HG03457 (cell line): Measurements from ENCODE around the gene PTGER1.

Experiments
- ATAC-seq: cut with Tn5 transposase; IDR thresholded peaks from one replicate; pipeline ENCODE4 v1.9.1; 2021; ENCODE audit warnings: moderate number of reproducible peaks; ENCODE audit not compliant: unreplicated experiment

Gene PTGER1

DNA sequence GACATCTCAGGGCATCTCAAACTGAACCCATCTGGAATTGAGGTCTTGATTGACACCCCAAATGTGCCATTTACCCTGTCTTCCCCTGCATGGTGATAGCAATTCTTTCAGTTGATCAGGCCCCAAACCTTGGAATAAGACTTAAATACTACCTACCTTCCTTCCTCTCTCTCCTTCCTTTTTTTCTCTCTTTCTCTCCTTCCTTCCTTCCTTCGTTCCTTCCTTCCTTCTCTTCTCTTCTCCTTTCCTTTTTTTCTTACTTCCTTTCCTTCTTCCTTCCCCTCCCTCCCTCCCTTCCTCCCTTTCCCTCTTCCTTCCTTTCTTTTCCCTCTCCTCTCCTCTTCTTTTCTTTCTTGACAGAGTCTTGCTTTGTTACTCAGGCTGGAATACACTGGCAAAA lies 28.1 kb upstream of the PTGER1 start:
- ATAC-seq, result no peak

DNA sequence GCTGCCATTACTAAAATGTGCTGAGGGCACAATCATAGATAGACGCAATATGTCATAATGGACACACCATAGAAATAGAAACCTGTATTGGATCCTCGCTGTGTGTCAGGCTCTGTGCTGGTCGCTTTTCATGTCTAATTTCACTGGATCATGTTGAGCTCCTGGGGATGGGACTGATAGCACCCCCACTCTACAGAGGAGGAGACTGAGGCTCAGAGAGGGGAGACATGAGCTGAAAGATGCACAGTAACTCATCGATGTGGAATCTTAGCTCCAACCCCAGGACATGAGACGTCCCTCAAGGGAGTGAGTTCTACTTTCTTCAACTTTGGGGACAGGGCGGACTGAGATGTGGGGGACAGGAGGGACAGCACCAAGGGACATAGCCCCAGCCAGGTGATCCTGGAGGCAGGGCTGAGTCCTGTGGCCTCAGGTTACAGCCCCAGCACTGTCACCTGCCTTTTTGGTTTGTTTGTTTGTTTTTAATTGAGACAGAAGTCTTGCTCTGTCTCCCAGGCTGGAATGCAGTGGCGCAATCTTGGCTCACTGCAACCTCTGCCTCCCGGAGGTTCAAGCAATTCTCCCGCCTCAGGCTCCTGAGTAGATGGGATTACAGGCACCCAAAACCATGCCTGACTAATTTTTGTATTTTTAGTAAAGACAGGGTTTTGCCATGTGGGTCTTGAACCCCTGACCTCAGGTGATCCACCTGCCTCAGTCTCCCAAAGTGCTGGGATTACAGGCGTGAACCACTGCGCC lies 27.4 kb upstream of the PTGER1 start:
- ATAC-seq, result no peak

DNA sequence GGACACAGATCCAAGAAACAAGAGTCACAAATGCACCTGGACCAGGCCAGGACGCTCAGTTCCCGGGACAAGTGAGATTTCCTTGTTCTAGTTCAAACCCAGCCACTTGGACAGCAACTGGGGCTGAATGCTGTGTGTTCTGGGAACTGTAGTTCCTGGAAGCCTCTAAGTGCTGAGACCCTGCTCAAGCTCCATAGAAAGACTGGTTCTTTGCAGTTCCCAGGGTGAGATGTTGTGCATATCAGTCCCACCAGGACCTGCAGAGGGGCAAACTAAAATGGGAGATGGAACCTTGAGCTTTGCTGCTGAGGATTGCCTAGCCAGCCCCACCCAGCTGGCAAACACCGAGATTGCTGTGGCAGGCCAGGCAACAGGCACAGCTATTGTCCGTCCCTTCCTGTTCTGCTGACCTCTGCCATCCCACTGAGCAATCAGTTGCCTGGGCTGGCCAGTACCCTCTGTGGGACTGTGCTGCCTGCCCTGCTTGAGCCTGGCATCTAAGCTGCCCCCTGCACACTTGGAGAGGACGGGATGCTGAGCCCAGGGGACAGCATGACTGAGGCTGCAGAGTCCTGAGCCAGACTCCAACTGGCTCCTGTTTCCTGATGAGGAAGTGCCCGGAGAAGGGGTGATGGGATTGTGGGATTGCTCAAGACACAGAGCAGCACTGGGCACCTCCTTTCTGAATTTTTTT lies 22.2 kb upstream of the PTGER1 start:
- ATAC-seq, result no peak

DNA sequence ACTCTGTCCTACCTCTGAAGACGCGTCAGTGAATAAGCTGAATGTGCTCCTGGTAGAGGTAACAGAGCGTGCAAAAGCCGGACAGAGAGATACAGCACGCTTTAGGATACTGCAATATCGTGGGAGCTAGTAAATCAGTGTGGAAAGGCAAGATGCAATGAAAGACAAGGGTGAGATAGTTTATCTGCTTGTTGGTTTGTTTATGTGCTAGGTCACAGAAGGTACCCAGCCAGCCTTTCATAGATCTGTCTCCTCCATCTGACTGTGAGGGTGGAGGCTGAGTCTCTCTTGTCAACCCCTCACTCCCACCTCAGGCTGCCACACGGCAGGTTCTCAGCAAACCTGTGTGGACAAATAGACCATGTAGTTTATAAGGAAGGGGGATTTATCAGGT lies 21.7 kb upstream of the PTGER1 start:
- no peak for ATAC-seq

DNA sequence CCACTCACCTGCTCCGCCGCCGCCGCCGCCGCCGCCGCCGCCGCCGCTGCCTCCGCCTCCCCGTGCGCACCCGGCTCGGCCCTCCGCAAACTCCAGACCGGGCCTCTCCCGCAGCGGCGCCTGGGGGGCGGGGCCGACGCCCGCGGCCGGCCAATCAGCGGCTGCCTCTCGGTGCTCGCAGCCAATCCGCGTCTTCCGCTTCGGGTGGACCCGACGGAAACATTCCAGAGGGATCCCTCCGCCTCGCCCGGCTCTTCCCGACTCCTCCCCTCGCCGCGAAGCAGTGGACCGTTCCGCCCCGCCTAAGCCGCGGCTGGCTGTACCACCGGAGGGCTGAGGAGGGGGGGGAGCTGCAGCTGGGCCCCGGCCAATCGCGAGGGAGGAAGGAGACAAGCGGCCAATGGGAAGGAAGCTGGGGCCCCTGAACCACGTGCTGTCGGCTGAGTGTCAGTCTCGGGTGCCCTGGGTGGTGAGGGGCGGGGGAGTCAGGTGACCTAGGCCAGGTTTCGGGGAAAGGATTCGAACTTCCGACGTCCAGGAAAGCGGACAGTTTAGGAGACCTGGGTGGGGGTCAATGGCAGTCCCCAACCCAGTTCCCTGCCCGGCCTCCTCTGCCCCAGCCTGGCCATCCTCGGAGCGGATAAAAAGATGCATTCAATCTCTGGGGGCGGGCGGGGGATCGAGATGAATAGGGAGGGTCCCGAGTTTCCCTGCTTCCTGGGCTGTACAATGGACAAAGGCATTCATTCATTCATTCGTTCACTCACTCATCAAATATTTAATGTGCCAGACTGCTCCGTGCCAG lies 21.1 kb upstream of the PTGER1 start, which contains the start of gene GIPC1:
Gene GIPC1 (minus strand): TSS at position 99 of the 805 bp plus-strand sequence. CDS start 13,151 bp downstream, outside the sequence.
- ATAC-seq, result peak; percentile 53

DNA sequence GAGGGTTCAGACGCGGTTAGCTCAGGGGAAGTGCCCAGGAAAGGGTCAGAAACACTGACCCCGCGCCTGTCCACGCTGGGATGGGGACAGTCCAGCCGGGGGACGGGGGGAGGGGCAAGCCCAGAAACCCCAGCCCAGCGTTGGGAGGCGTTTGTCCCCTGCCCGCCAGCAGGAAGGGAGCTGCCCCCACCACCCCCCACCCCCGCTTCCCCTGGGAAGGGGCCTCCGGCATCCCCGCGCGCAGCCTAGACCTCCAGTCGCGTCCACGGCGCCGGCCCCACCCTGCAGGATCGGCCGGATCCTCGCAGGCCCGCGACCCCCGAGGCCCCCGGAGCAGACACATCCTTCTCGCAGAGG lies 20.5 kb upstream of the PTGER1 start:
- no peak for ATAC-seq

DNA sequence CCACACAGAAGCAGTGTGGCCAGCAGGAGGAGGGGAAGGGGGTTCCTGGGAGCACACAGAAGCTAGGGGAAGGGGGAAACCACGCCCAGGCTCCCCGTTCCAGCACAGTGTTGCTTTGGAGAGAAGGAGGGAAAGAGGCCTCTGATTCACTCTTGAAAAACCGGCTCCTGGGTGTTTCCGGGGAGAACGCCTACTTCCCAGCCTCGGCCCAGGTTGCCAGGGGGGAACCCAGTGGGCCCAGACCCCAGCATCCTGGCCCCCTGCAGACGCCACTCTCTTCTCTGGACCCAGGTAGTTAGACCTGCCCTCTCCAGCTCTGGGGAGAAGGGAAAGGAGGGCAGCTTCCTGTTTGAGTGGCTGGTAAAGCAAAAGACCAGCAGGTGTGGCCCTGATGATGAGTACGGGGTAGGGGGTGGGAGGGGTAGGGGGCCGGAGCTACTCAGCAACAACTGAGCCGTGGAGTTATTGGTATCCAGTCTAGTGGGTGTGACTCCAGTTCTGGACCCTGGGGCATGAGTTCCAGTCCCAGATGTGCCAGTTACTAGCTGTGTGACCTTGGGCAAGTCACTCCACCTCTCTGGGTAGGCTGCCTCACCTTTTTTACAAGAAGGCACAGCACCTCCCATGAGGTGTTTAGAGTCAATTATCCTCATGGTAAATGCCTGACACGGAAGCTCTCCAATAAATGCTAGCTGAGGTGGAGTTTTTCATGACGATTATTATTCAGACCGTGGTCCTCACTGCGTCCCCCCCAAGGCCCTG lies 19.9 kb upstream of the PTGER1 start:
- ATAC-seq, result no peak

DNA sequence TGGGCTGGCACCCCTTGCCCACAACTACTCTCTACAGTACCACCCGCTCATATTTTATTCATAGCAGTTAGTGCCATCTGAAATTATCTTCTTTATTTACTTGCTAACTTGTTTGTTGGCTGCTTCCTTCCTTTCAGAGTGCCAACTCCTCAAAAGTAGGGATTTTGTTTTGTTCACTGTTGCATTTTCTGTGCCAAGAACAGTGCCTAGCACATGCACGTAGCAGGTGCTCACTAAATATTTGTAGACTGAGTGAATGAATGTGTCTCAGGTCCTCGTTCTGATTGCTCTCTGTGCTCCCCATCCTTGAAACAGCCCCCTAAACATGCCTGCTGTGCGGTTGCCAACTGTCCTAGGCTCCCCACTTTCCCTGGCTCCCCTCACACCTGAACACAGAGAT lies 19.3 kb upstream of the PTGER1 start:
- no peak for ATAC-seq

DNA sequence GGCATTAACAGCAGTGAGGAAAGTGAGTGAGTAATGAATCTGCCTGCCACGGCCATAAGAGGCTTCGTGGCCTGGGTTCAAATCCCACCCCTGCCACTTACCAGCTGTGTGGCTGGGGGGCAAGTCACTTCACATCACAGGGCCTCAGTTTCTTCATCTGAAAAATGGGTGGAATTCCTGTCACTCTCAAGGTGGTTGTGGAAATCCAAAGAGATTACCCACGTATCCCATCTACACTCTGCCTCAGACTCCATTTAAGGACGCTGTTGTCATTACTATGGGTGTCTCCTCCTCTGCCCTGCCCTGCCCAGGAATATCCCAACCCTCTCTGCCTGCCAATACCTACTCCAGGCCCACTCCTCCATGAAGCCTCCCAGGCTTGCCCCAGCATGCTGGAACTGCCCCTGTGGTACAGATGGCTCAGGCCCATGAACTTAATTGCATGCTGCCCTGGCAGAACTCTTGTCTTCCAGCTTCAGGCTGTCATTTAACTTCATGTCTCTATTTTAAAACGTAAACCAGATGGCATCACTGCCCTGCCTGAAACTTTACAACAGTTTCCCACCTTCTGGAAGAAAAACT lies 17.7 kb upstream of the PTGER1 start:
- no peak for ATAC-seq

DNA sequence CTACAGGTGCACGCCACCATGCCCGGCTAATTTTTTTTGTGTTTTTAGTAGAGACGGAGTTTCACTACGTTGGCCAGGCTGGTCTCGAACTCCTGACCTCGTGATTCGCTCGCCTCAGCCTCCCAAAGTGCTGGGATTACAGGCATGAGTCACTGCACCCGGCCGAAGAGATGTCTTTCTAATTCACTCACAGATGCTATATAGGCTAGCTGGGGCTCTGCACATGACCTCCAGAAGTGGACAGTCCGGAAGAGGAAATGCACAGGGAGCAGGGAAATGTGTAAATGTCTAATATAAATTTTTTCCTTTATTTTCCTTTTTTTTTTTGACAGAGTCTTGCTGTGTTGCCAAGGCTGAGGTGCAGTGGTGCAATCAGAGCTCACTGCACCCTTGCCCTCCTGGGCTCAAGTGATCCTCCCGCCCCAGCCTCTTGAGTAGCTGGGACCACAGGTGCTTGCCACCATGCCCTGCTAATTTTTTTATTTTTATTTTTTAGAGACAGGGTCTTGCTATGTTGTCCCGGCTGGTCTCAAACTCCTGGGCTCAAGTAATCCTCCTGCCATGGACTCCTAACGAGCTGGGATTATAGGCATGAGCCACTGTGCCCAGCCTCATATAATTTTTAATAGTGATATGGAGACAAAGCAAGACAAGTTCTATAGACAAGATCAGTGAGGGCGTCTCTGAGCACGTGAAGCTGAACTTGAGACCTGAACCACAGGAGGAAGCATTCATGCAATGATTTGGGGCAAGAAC lies 12.4 kb upstream of the PTGER1 start:
- ATAC-seq, result no peak

DNA sequence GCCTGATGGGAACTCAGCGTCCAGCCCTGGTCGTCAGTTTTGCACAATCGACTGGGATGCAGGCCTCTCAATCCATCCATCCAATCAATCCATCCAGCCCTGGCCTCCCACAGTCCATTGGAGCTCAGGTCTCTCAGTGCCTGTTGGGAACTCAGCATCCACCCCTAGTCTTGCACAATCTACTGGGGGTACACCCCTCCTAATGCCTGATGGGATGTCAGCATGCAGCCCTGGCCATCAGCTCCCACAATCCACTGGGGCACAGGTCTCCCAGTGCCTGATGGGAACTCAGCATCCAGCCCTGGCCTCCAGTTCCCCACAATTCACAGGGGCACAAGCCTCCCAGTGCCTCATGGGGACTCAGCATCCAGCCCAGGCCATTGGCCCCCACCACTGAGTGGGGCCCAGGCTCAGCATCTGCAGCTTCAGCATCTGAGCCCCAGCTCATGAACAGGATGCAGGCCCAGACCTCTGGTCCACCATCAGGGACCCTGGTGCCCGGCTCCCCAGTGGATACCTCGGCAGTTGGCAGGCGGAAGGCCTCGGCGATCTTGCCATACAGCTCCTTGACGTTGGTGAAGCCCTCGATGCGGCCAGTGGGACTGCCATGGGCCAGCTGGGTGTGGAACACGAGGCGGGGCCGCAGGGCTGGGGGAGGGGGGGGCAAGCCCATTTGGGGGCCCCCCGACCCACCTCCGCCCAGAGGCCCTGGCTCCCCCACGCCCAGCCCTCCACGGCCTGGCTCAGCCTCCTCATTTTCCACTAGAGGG lies 7.2 kb upstream of the PTGER1 start:
- no peak for ATAC-seq

DNA sequence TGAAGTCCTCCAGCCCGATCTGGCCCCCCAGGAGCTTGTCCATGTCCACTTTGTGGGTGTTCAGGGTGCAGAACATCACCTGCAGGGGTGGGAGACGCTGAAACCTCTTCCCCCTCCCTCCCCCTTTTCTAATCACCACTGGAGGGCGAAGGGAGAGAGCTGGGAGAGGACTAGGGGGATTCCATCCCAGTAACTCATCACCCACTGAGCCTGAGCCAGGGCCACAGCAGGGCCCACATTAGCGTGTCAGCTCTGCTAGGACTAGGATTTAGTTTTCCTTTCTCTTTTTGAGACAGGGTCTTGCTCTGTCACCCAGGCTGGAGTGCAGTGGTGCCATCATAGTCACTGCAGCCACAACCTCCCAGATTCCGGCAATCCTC lies 5.5 kb upstream of the PTGER1 start:
- ATAC-seq, result no peak

DNA sequence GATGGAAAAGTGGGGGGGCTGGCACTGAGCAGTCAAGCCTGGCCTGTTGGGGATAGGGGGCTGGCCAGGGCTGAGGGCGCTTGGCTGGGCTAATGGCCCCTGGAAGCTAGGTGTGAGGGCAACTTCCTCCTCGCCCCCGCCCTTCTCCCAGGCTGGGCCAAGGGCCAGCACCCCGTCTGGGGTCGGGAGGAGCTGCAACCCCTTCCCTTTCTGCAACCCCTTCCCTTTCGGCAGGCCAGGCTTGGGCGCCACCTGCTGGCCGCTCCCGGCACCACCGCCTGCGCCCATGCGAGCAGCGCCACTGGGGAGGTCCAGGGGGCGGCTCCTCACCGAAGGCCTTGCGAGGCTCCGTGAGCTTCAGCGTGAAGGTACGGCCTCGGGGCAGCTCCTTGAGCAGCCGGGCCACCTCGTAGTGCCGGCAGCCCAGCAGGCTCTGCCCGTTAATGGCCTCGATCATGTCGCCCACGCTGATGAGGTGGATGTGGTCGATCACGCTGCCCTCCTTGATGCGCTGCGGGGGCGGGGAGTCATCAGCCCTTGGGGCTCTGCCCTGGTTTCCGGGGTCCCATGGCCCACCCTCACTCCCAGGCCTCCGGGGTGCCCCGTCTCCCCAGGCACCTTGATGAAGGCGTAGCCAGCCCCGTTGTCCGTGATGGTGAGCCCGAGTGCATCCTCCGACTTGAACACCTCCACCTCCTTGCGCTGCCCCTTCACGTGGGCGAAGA lies 5.0 kb upstream of the PTGER1 start:
- ATAC-seq, result no peak

DNA sequence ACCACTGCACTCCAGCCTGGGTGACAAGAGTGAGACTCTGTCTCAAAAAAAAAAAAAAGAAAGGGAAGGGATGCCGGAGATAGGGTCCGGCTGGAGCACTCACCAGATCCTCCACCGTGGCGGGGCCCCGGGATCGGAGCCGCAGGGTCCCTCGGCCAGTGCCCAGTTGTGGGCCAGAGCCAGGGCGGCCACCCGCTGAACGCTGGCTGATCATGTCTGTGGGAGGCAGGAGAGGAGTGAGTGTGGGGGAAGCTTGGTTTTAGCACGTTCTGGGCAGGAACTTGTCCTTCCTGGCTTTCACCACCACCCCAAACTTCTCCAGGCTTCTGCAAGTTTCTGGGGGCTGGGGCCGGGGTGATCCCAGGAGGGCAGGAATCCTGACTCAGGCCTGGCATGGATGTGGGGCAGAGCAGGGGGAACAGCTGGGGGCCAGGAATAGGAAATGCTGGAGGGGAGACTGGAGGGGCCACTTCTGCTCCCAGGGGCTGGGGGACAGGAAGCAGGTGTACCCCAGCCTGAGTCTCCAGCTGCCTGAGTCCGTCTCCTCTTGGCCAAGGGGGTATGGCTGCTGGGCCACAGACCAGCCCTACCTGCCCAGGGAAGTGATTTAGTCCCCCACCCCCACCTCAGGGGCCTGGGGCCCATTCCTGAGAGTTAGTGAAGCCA lies 4.3 kb upstream of the PTGER1 start:
- no peak for ATAC-seq

DNA sequence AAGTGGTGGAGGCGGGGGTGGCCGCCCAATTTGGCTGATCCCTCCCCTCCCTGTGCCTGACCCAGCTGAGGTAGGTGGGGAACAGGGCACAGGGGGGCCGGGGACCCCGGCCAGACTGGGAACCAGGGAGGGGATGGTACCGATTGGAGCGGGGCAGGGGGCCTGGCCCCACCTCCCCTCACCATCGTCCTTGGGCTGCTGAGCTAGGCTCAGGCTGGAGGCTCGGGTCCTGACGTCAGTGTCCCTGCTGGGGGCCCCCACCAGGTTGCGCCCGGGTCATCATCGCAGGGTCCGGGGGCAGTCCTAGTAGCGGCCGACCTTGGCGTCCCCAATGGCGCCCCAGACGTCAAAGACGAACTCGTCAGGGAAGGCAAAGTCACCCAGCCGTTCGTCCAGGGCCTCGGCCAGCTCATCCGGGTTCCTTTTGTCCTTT lies 3.0 kb upstream of the PTGER1 start:
- no peak for ATAC-seq

DNA sequence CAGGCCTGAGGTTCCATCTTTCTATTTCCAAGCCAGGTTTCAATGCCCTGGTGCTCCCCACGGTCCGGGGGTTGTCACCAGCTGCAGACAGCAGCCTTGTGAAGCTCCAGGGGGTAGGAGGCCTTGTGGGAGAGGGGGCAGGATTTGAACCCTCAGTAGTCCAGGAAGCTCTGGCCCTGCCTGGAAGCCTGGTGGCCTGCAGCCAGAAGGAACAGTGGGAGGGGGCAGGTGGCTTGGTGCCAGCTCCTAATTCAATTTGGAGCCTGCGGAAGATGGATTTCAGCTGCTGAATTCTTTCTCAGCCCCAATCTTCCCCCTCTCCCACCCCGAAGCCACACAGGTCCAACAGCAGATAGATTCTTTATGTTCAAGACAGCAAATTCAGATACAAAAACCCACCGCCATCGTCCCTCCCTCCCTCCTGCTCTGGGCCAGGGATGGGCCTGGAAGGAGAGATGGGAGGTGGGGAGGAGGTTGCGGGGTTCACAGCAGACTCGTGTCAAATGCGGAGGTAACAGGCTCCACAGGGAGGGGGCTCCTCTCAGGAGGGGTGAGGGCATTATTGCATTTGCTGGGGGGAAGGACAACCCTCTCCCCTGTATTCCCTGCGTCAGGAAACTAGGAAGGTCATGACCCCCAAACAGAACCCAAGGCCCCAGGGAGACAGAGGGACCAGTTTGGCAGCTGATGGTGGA lies 2.4 kb upstream of the PTGER1 start:
- ATAC-seq, result no peak

DNA sequence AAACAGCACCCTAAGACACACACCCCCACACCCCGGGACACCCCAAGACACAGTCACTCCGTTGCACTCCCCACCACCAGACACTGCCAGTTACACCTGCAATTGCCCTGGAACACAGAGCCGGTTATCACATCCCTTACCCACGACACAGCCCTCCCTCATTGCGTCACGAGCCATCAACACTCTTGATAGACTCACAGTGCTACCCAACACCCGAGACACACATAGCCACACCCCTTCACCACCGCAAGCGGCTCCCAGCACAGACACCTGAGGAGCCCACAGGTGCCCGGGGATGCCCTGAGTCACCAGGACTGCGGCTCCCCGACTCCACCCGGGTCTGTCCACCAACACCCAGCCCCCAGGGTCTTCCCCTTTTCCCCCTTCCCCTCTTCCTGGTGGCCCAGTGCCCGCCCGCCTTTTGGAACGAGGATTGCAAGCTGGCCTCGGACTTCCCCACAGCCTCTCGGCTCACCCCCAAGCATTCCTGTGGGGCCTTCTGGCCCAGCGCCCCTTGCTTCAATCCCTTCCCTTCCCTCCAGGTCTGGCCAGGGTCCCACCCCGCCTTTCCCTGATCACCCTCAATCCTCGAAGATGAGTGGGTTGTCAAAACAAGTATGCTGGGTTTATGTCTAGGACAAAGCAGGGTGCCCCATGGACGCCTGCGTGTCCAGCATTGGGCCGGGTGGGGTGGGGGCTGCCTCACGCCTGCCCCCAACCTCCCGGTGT lies 1.7 kb upstream of the PTGER1 start:
- no peak for ATAC-seq
